ENCODE measurements around the gene RAI1. TPM values are rescaled to one million over a fixed set of nuclear protein-coding genes. Genes with fewer than 3 reads are reported as not detected.
A peak's percentile ranks its signal among the peaks of the same experiment; 100 is the strongest.

Gene RAI1
- total and polyA plus RNA-seq, 9 donors = 1.5 to 57.7 (median 35.3) TPM

DNA sequence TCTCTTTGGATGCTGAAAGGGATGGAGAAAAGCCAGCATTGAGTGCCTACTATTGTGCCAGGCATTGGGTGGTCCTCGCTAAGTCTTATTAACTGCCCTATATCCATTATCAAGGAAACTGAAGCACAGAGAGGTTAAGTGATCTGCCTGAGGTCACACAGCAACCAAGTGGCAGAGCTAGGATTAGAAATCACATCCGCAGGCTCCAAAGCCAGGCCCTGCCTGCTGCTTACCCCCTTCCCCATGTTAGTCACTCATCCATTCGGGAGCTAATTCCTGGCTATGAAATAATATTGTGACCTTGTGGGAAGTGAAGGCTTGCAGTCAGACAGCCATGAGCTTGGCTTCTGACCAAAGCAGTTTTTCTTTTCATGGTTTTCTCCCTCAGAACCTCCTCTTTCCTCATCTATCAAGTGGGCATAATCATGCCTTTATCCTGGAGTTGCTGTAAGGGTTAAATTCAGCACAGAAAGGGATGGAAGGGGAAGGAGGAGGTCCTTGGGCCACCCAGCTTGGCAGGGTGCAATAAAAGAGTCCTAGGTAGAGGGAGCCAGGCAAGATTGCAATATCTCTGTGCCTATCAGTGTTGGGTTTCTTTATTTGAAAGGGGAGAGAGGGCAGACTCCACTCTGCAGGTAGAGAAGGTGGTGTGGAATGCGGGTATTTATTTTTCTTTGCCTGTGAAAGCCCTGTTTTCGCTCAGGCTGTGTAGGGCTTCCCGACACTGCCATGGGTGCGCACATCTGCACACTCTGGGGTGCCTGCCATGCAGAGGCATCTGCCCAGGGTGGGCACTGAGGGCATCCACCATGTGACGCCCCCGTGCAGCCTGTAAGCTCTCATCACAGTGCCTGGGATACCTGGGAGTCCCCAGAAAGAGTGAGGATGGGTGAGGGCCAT, 11.3 kb downstream of the RAI1 start:
- WGBS, 3 donors = 64 to 71% (median 65%) methylated on average over 9 of the region's 9 CpGs
- H3K4me3 ChIP-seq = no peak overlapping the region
- H3K4me1 ChIP-seq (ENCODE audit: insufficient read depth) = peaks cover 26% of the 10 kb centered on the region
- H3K27ac ChIP-seq = peak overlapping the region in 1 of 2 donors; percentile 95
- H3K27me3 ChIP-seq = no peaks in the 10 kb centered on the region
- DNase-seq = no peak
- TF ChIP-seq EP300 (IDR thresholded peaks at IDR 0.05) = no peak
- no peak for TF ChIP-seq POLR2A (IDR thresholded peaks at IDR 0.05)
- no peak for TF ChIP-seq CTCF (IDR thresholded peaks at IDR 0.05)
- intact Hi-C loops (cut with DNase I) = loop anchor here in 1 of 4 donors (10.0 kb wide), 1 partner anchor 112 kb away; no protein-coding TSS in a partner anchor
- H3K9me3 ChIP-seq = no peaks in the 10 kb centered on the region
- H3K36me3 ChIP-seq = no peaks in the 10 kb centered on the region

- DNase-seq = peak in 4 of 5 donors; percentile 37 to 61 (median 56)
- Histone ChIP-seq H3K27me3 (no peaks in the 10 kb centered on the region), H3K9me3 (no peaks in the 10 kb centered on the region), H3K36me3 (no peaks in the 10 kb centered on the region), H3K4me3 (peak overlapping the region; percentile 53), H3K27ac (peak overlapping the region; percentile 79 to 95), H3K4me1 (ENCODE audit: insufficient read depth) (peaks cover 26% of the 10 kb centered on the region)
- 55 to 60% (median 57%) methylated on average over 23 of the region's 23 CpGs for WGBS, 3 donors
- intact Hi-C loops (cut with DNase I) = loop anchor here in 1 of 4 donors (10.0 kb wide), 1 partner anchor 111 kb away; no protein-coding TSS in a partner anchor
- TF ChIP-seq CTCF (IDR thresholded peaks at IDR 0.05) (no peak), EP300 (IDR thresholded peaks at IDR 0.05) (no peak), POLR2A (IDR thresholded peaks at IDR 0.05) (no peak)
Measured at GRCh38 chr17:17693253-17694168, 12.3 kb downstream of the RAI1 start.

- no peaks in the 10 kb centered on the region for H3K27me3 ChIP-seq
- H3K4me3 ChIP-seq = peak overlapping the region; percentile 53
- H3K27ac ChIP-seq = peak overlapping the region; percentile 79 to 95
- H3K9me3 ChIP-seq = no peaks in the 10 kb centered on the region
- TF ChIP-seq CTCF (IDR thresholded peaks at IDR 0.05) = no peak
- TF ChIP-seq EP300 (IDR thresholded peaks at IDR 0.05) = peak; percentile 72
- TF ChIP-seq POLR2A (IDR thresholded peaks at IDR 0.05) = peak; percentile 77
- peak; percentile 74 to 88 (median 85) for DNase-seq
- intact Hi-C loops (cut with DNase I) = loop anchor here in 2 of 4 donors (5.0 to 10.0 kb wide), 2 partner anchors 43 to 110 kb away; no protein-coding TSS in a partner anchor
- H3K36me3 ChIP-seq = no peaks in the 10 kb centered on the region
- 1% methylated on average over 71 to 90 of the region's 90 CpGs for WGBS, 3 donors
- H3K4me1 ChIP-seq (ENCODE audit: insufficient read depth) = peaks cover 29% of the 10 kb centered on the region
Measured at GRCh38 chr17:17694169-17695081, 13.2 kb downstream of the RAI1 start.

Measured in ovary (tissue), 9 donors.